ENCODE results near the gene TRIM2. TPM values are rescaled to one million over a fixed set of nuclear protein-coding genes. Genes with fewer than 3 reads are reported as not detected.
"Not testable (repeated sequence)": the region's sequence is repeated elsewhere in the genome, so short reads cannot be mapped to it uniquely, and the experiment has no call there.

Gene TRIM2
- total RNA-seq, 1 donor from 2014 or later: 28.7 TPM

DNA sequence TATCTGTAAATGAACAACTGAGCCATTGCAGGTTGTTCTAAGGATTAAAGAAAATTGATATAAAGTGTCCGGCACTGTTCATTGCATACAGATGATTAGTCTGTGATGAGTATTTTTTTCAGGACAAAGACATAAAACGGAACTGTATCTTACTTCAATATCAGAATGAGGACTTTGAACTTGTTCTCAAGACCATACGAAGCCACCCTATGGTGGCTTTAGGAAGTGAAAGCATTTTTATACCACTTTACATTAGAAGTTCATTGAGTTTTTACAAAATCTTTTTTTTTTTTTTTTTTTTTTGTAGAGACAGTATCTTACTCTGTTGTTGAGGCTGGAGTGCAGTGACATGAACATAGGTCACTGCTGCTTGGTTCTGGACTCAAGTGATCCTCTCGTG, 45.2 kb upstream of the TRIM2 start:
- TF ChIP-seq POLR2AphosphoS5 (IDR thresholded peaks at IDR 0.05; ENCODE audit: insufficient read depth in 1 of 2, low read depth in 1 of 2) (no peak), POLR2A (IDR thresholded peaks at IDR 0.05) (no peak)
- TF ChIP-seq, protein P1, sequence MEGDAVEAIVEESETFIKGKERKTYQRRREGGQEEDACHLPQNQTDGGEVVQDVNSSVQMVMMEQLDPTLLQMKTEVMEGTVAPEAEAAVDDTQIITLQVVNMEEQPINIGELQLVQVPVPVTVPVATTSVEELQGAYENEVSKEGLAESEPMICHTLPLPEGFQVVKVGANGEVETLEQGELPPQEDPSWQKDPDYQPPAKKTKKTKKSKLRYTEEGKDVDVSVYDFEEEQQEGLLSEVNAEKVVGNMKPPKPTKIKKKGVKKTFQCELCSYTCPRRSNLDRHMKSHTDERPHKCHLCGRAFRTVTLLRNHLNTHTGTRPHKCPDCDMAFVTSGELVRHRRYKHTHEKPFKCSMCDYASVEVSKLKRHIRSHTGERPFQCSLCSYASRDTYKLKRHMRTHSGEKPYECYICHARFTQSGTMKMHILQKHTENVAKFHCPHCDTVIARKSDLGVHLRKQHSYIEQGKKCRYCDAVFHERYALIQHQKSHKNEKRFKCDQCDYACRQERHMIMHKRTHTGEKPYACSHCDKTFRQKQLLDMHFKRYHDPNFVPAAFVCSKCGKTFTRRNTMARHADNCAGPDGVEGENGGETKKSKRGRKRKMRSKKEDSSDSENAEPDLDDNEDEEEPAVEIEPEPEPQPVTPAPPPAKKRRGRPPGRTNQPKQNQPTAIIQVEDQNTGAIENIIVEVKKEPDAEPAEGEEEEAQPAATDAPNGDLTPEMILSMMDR (IDR thresholded peaks at IDR 0.05): no peak
- intact Hi-C loops (cut with DNase I): no loop called here

DNA sequence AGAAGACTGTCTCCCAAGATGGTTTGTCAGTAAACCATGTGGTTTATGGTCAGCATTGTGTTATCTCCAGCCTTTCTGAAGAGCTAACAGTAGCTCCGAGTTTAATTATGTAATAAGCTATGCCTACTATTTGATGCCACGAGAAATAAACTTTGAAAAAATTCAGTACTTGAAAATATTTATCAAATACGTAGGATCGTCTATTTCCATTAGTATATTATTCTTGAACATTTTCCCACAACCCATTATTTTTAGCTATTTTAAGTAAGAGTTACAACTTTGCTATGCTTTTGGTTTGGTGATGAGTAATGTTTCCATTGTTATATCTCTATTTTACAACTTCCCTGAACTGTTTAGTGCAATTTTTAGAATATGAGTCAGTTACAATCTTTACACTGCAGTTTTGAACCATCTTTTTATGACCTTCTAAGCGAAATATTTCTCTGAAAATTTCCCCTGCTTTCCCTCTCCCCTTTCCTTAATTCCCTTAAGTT, 44.5 kb upstream of the TRIM2 start:
- Histone ChIP-seq H3K4me3 (no peak overlapping the region), H3K4me1 (no peaks in the 10 kb centered on the region), H3K27me3 (no peaks in the 10 kb centered on the region), H3K36me3 (no peaks in the 10 kb centered on the region), H3K27ac (no peak overlapping the region), H3K9me3 (no peaks in the 10 kb centered on the region)
- DNase-seq (ENCODE audit: extremely low spot score in 2 of 2): no peak
- TF ChIP-seq POLR2AphosphoS5 (IDR thresholded peaks at IDR 0.05; ENCODE audit: insufficient read depth in 1 of 2, low read depth in 1 of 2) (no peak), POLR2A (IDR thresholded peaks at IDR 0.05) (no peak)
- intact Hi-C loops (cut with DNase I): no loop called here

More for the DNA sequence above, 45.2 kb upstream of the TRIM2 start:
- Histone ChIP-seq H3K27me3 (no peaks in the 10 kb centered on the region), H3K36me3 (no peaks in the 10 kb centered on the region), H3K27ac (no peak overlapping the region), H3K9me3 (no peaks in the 10 kb centered on the region), H3K4me3 (no peak overlapping the region), H3K4me1 (peaks cover 2% of the 10 kb centered on the region)
- no peak for DNase-seq (ENCODE audit: extremely low spot score in 2 of 2)

DNA sequence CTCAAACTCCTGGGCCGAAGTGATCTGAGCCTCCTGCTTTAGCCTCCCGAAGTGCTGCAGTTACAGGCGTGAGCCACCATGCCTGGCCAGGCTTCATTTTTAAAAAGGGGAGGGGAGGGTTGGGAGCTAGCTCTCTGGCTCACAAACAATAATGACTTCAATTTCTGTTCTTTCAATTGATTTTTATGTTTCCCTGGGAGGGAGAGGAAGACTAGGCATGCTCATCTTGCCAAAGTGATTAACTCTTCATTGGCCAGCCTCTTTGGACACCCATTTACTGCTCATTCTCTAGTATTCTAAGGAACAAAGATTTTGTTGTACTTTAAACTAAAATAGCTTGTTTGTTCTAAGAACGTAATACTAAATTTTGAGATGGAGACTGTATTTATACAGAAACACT, 43.4 kb upstream of the TRIM2 start:
- intact Hi-C loops (cut with DNase I): no loop called here
- Histone ChIP-seq H3K36me3 (no peaks in the 10 kb centered on the region), H3K4me1 (no peaks in the 10 kb centered on the region), H3K4me3 (no peak overlapping the region), H3K27me3 (no peaks in the 10 kb centered on the region), H3K9me3 (no peaks in the 10 kb centered on the region), H3K27ac (no peak overlapping the region)
- TF ChIP-seq POLR2A (IDR thresholded peaks at IDR 0.05) (no peak), POLR2AphosphoS5 (IDR thresholded peaks at IDR 0.05; ENCODE audit: insufficient read depth in 1 of 2, low read depth in 1 of 2) (no peak)
- TF ChIP-seq, protein P1 (IDR thresholded peaks at IDR 0.05): no peak
- DNase-seq (ENCODE audit: extremely low spot score in 2 of 2): no peak

DNA sequence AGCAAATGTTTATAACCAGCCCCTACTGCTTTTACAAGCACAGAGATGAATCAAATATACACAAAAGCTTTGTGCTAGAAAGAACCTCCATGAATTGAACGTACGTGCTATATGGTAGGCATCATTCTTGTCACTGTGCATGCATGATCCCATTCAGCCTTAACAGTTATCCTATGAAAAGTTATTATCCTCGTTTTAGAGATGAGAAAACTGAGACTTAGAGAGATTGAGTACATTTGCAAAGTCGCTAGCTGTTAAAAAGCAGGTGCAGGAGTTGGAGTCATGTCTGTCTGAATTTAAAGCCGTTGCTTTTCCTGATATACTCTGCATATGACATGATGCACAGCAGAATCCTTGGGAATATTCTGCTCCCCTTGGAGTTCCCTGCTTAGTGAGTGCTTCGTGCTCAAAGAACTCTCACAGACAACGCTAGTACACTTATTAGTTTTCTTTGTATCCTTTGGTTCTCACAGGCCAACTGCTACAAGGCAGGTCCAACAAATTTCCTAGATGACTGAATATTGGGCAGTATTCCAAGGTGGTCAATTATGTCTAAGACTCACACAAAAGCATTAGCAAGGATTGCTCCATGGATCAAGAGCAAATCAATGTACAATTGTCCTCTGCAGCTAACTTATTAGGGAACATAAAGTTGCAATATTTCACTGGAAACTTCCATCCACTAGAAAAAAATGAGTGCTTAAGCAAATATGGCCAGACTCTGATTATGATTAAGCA, 42.8 kb upstream of the TRIM2 start:
- DNase-seq (ENCODE audit: extremely low spot score in 2 of 2): no peak
- no peak overlapping the region for H3K4me3 ChIP-seq
- TF ChIP-seq, protein P1 (IDR thresholded peaks at IDR 0.05): no peak
- TF ChIP-seq POLR2A (IDR thresholded peaks at IDR 0.05) (no peak), POLR2AphosphoS5 (IDR thresholded peaks at IDR 0.05; ENCODE audit: insufficient read depth in 1 of 2, low read depth in 1 of 2) (no peak)
- H3K9me3 ChIP-seq: no peaks in the 10 kb centered on the region
- H3K4me1 ChIP-seq: no peaks in the 10 kb centered on the region
- no peak overlapping the region for H3K27ac ChIP-seq
- intact Hi-C loops (cut with DNase I): no loop called here
- H3K36me3 ChIP-seq: no peaks in the 10 kb centered on the region
- H3K27me3 ChIP-seq: no peaks in the 10 kb centered on the region

DNA sequence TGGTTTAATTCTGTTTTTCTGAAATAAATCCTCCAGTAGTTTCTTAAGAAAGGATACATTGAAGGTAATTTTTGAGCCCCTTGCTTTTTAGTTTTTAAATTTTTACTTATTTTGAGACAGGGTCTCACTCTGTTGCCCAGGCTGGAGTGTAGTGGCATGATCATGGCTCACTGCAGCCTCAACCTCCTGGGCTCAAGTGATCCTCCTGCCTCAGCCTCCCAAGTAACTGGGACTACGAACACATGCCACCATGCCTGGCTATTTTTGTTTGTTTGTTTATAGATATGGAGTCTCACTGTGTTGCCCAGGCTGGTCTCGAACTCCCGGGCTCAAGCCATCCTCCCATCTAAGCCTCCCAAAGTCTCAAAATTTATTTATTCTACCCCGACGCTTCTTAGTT, 39.0 kb upstream of the TRIM2 start:
- H3K27ac ChIP-seq; intact Hi-C loops (cut with DNase I); DNase-seq (ENCODE audit: extremely low spot score in 2 of 2); H3K4me3 ChIP-seq; H3K4me1 ChIP-seq; H3K9me3 ChIP-seq; H3K27me3 ChIP-seq; H3K36me3 ChIP-seq: not testable (repeated sequence)

DNA sequence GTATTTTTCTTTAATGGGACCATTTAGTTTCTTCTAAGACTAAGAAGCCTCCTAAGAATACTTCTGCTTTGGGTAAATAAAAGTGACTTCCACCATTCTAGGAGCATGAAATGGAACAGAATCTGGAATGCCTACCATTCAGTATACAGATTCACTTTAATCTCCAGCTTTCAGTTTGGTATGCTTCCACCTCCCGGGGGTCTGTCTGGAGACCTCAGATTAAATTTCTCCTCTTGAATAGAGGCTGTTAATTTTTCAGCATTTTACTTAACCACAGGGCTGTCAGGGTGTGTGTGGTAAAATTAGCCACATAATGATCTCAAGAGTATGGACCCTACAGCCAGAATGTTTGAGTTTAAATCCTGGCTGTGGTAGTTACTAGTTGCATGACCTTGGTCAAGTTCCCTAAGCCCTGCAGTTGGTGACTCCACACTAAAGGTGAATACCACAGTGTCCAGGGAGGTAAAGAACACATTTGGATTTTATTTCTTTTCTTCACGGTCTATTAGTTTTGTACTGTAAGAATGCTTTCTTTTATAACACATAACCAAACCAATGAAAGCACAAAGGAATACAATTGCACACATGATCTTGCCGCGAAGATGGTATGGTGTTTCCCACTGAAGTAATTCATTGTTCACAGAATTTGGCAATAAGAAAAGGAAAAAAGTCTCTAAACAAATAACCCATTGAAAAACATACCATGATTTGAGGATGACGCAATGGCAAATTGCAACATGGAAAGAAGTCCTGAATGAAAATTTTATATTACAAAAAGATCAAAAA, 37.3 kb upstream of the TRIM2 start:
- H3K27me3 ChIP-seq: no peaks in the 10 kb centered on the region
- H3K9me3 ChIP-seq: no peaks in the 10 kb centered on the region
- H3K36me3 ChIP-seq: no peaks in the 10 kb centered on the region
- intact Hi-C loops (cut with DNase I): no loop called here
- H3K4me1 ChIP-seq: no peaks in the 10 kb centered on the region
- DNase-seq (ENCODE audit: extremely low spot score in 2 of 2): no peak
- no peak overlapping the region for H3K4me3 ChIP-seq
- TF ChIP-seq POLR2AphosphoS5 (IDR thresholded peaks at IDR 0.05; ENCODE audit: insufficient read depth in 1 of 2, low read depth in 1 of 2) (no peak), POLR2A (IDR thresholded peaks at IDR 0.05) (no peak)
- TF ChIP-seq, protein P1 (IDR thresholded peaks at IDR 0.05): no peak
- H3K27ac ChIP-seq: no peak overlapping the region

Measured in vagina (tissue), 2 donors.